ENCODE results near the gene NOL4L.

DNA sequence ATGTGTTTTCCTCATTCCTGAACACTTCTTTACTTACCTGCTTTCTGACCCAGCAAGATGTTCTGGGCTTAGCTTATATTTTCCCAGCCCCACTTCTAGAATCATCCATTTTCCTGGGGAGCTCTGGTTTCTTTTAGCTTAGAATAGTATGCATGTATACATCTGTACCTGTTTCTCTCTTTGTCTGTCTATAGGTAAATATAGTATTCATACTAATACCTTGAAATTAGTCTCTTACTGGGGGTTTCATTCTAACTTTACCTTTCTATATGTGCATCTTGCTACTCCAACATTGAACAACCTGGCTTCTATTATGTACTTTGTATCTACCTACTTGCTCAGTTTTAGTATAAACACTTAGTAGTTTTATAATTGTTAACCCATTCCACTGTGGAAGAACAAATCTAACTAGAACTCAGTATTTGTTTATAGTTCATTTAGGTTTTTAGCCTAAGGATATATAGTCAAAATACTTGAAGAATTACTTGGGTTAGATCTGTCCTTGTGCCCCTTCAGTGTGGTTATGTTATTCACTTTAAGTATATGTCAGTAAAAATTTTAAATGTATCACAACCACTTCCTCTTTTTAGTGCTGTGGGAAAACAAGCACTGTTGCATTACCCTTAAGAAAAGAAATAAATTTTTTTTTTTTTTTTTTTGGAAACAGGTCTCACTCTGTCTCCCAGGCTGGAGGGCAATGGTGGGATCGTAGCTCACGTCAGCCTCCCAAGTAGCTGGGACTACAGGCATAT is 173.0 kb downstream of the NOL4L start:
- no peak for TF ChIP-seq EZH2 (IDR thresholded peaks at IDR 0.05; ENCODE audit: borderline replicate concordance, low read depth, low read length, severe bottlenecking)
- TF ChIP-seq POLR2AphosphoS5 (IDR thresholded peaks at IDR 0.05; ENCODE audit: insufficient read depth, low read depth, low read length), result no peak
- no peak for TF ChIP-seq POLR2A (IDR thresholded peaks at IDR 0.05; ENCODE audit: low read depth, low read length)
- TF ChIP-seq, protein P1, sequence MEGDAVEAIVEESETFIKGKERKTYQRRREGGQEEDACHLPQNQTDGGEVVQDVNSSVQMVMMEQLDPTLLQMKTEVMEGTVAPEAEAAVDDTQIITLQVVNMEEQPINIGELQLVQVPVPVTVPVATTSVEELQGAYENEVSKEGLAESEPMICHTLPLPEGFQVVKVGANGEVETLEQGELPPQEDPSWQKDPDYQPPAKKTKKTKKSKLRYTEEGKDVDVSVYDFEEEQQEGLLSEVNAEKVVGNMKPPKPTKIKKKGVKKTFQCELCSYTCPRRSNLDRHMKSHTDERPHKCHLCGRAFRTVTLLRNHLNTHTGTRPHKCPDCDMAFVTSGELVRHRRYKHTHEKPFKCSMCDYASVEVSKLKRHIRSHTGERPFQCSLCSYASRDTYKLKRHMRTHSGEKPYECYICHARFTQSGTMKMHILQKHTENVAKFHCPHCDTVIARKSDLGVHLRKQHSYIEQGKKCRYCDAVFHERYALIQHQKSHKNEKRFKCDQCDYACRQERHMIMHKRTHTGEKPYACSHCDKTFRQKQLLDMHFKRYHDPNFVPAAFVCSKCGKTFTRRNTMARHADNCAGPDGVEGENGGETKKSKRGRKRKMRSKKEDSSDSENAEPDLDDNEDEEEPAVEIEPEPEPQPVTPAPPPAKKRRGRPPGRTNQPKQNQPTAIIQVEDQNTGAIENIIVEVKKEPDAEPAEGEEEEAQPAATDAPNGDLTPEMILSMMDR (IDR thresholded peaks at IDR 0.05; ENCODE audit: extremely low read depth in 1 of 2, insufficient read depth in 1 of 2, low read depth in 1 of 2, low read length in 2 of 2), result no peak
- no peak for TF ChIP-seq FOS (IDR thresholded peaks at IDR 0.05; ENCODE audit: borderline replicate concordance, insufficient read depth, low read length)
- TF ChIP-seq MYC (IDR thresholded peaks at IDR 0.05; ENCODE audit: low read depth, low read length), result no peak
- no peak for TF ChIP-seq JUN (IDR thresholded peaks at IDR 0.05; ENCODE audit: borderline replicate concordance, insufficient read depth, insufficient read length, low read depth)

All from endothelial cell of umbilical vein (primary cell).